HG02870 (cell line): ENCODE data around the gene MYH9.
"Not testable (repeated sequence)": the region's sequence is repeated elsewhere in the genome, so short reads cannot be mapped to it uniquely, and the experiment has no call there.

Experiments used
- ATAC-seq: cut with Tn5 transposase; IDR thresholded peaks from one replicate; pipeline ENCODE4 v1.9.1; 2021; ENCODE audit warnings: mild to moderate bottlenecking, moderate library complexity; ENCODE audit not compliant: unreplicated experiment

Gene MYH9

GRCh38 chr22:36297568-36297967 is 90.2 kb downstream of the MYH9 start:
- ATAC-seq, result no peak

- no peak for ATAC-seq
Observed at GRCh38 chr22:36296690-36297089, 91.1 kb downstream of the MYH9 start.

- ATAC-seq, result no peak
Observed at GRCh38 chr22:36295247-36295646, 92.5 kb downstream of the MYH9 start.

- ATAC-seq, result no peak
Observed at GRCh38 chr22:36294801-36295200, 93.0 kb downstream of the MYH9 start.

GRCh38 chr22:36294293-36294620 is 93.5 kb downstream of the MYH9 start:
- no peak for ATAC-seq

GRCh38 chr22:36293606-36294292 is 94.0 kb downstream of the MYH9 start:
- ATAC-seq, result no peak

- ATAC-seq, result no peak
Observed at GRCh38 chr22:36292823-36293530, 94.8 kb downstream of the MYH9 start.

- ATAC-seq, result no peak
Observed at GRCh38 chr22:36291831-36292740, 95.7 kb downstream of the MYH9 start.

GRCh38 chr22:36290391-36291075 is 97.2 kb downstream of the MYH9 start:
- ATAC-seq, result not testable (repeated sequence)

- not testable (repeated sequence) for ATAC-seq
Observed at GRCh38 chr22:36289948-36290371, 97.8 kb downstream of the MYH9 start.

GRCh38 chr22:36289406-36289870 is 98.3 kb downstream of the MYH9 start:
- no peak for ATAC-seq

- ATAC-seq, result no peak
Observed at GRCh38 chr22:36288571-36289405, 99.0 kb downstream of the MYH9 start.

GRCh38 chr22:36287881-36288515 is 99.8 kb downstream of the MYH9 start:
- ATAC-seq, result no peak

- ATAC-seq, result no peak
Observed at GRCh38 chr22:36286096-36286957, 101.4 kb downstream of the MYH9 start.

GRCh38 chr22:36285545-36285944 is 102.2 kb downstream of the MYH9 start:
- no peak for ATAC-seq

GRCh38 chr22:36285017-36285416 is 102.8 kb downstream of the MYH9 start:
- no peak for ATAC-seq

- no peak for ATAC-seq
Observed at GRCh38 chr22:36284171-36284571, 103.6 kb downstream of the MYH9 start.

GRCh38 chr22:36282328-36282831 is 105.4 kb downstream of the MYH9 start:
- ATAC-seq, result no peak
